Measurements from ENCODE around the gene EML5.
A peak's percentile ranks its signal among the peaks of the same experiment; 100 is the strongest.

Gene EML5

DNA sequence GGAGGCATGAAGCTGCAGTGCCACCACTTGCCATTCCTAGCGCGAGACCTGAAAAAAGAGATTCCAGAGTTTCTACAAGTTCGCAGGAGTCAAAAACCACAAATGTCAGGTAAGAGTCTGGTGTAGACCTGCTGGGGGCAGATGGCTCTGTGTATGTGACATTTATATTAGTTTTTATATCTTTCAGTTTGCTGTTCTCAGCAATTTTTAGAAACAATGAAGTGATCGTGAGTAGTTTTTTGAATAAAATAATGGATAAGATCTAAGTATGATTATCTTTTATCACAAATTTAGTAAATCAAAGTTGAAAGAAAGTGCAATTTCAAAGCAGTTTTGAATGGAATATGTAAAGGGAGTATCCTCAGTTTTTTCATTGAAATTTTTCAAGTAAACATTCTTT, 220.6 kb downstream of the EML5 start:
- DNase-seq (ENCODE audit: extremely low read depth, low read depth), result no peak
- TF ChIP-seq, protein P1, sequence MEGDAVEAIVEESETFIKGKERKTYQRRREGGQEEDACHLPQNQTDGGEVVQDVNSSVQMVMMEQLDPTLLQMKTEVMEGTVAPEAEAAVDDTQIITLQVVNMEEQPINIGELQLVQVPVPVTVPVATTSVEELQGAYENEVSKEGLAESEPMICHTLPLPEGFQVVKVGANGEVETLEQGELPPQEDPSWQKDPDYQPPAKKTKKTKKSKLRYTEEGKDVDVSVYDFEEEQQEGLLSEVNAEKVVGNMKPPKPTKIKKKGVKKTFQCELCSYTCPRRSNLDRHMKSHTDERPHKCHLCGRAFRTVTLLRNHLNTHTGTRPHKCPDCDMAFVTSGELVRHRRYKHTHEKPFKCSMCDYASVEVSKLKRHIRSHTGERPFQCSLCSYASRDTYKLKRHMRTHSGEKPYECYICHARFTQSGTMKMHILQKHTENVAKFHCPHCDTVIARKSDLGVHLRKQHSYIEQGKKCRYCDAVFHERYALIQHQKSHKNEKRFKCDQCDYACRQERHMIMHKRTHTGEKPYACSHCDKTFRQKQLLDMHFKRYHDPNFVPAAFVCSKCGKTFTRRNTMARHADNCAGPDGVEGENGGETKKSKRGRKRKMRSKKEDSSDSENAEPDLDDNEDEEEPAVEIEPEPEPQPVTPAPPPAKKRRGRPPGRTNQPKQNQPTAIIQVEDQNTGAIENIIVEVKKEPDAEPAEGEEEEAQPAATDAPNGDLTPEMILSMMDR (IDR thresholded peaks at IDR 0.05; ENCODE audit: low read depth, low read length, missing control alignments), result no peak
- no peak overlapping the region for H3K4me3 ChIP-seq (replicated peaks; ENCODE audit: low read depth, low read length)

DNA sequence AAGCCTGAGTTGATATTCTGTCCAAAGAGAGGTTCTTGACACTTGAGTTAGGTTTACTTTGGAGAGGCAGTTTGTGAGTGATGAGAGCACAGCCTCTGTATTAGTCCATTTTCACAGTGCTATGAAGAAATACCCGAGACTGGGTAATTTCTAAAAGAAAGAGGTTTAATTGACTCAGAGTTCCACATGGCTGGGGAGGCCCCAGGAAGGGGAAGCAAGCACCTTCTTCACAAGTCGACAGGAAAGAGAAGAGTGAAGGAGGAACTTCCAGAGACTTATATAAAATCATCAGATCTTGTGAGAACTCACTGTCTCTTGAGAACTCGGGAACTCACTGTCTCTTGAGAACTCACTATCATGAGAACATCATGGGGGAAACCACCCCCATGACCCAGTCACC, 224.6 kb downstream of the EML5 start:
- no peak overlapping the region for H3K4me3 ChIP-seq (replicated peaks; ENCODE audit: low read depth, low read length)
- no peak for DNase-seq (ENCODE audit: extremely low read depth, low read depth)
- TF ChIP-seq, protein P1 (IDR thresholded peaks at IDR 0.05; ENCODE audit: low read depth, low read length, missing control alignments), result no peak

DNA sequence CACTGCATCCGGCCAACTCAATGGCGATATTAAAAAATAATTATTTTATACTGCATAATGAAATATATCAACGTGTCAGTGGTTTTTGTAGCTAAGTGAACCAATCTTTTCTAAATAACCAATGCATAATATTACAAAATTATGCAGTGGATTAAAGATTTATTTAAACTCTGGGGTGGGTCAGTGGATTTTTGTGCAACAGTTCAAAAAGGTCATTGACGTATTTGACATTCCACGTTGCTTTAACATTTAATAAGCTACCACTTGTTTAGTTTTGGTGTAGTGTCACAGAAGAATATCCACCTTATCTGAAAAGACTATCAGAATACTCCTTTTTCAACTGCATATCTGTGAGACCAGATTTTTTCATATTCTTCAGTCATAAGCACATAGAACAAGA, 227.3 kb downstream of the EML5 start:
- H3K4me3 ChIP-seq (replicated peaks; ENCODE audit: low read depth, low read length), result no peak overlapping the region
- DNase-seq (ENCODE audit: extremely low read depth, low read depth), result no peak
- TF ChIP-seq, protein P1 (IDR thresholded peaks at IDR 0.05; ENCODE audit: low read depth, low read length, missing control alignments), result no peak

DNA sequence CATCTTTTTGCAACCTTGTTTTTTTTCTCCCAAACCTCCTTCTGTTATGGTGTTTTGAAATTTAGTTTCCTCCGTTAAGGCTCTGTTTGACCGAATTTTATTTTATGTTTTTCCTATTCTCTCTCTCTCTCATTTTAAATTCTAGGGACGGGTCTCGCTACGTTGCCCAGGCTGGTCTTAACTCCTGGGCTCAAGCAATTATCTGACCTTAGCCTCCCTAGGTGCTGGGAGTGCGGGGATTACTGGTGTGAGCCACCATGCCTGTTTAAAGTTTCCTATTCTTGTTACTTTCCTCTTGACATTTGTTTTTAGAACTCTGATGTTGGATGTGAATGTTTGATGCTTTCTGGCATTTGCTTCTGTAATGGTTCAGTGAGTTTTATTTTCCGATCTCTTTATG, 228.9 kb downstream of the EML5 start:
- no peak for DNase-seq (ENCODE audit: extremely low read depth, low read depth)
- TF ChIP-seq, protein P1 (IDR thresholded peaks at IDR 0.05; ENCODE audit: low read depth, low read length, missing control alignments), result no peak
- H3K4me3 ChIP-seq (replicated peaks; ENCODE audit: low read depth, low read length), result peak overlapping the region; percentile 81

DNA sequence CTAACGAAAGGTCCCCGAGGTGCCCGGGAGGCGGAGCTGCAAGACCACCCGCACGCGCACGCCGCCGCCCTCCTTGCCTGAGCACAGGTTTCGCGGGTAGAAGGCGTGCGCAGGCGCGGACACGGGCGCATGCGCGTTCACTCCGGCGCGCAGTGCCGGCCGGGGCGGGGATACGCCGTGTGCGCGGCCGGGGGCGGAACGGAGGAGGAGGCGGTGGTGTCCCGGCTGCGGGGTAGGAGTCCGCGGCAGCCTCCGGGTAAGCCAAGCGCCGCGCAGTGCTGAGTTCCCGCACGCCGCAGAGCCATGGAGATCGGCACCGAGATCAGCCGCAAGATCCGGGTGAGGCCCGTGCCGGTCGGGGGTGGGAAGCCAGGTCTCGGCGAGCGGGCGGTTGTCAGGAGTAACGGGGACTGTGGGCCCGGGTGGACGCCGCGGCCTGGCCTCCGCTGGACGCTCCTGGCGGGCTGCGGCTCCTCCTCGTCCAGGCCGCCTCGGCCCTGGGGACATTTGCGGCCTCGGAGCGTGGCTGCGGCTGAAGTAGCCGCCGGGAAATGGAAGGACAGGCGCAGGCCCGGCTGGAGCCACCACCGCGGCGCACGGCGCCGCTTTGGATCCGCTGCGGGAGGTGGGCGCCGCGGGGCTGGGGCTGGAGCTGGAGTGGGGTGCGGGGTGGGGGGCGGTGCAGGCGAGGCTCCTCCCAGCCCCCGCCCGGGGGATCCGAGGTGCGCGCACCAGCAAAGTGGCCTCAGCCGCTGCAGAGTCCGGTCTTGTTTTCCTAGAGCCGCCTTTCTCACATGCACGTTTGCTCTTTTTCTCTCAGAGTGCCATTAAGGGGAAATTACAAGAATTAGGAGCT, 229.7 kb downstream of the EML5 start, which contains the start of gene ZC3H14:
Gene ZC3H14 (plus strand): TSS at position 207 of the 856 bp plus-strand sequence. CDS start 97 bp downstream, at position 304.
- H3K4me3 ChIP-seq (replicated peaks; ENCODE audit: low read depth, low read length), result peak within 1 kb of the TSS; percentile 81
- TF ChIP-seq, protein P1 (IDR thresholded peaks at IDR 0.05; ENCODE audit: low read depth, low read length, missing control alignments), result no peak
- no peak for DNase-seq (ENCODE audit: extremely low read depth, low read depth)

DNA sequence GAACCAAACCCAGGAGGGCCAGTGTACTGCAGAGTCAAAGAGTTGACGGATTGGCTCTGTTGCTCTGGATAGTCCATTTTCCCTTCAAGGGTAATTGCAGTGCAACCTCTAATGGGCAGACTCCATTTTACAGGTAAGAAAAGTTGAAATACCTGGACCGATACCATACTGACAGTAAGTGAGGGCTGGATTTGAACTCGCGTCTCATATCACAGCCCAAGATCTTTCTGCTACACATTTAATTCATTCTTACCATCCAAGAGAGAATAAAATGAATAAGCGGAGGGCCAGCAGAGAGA, 230.3 kb downstream of the EML5 start:
- peak overlapping the region; percentile 81 for H3K4me3 ChIP-seq (replicated peaks; ENCODE audit: low read depth, low read length)
- no peak for DNase-seq (ENCODE audit: extremely low read depth, low read depth)
- TF ChIP-seq, protein P1 (IDR thresholded peaks at IDR 0.05; ENCODE audit: low read depth, low read length, missing control alignments), result no peak
